Right lung (tissue), 10 donors: ENCODE results near the gene TTLL6. TPM values are rescaled to one million over a fixed set of nuclear protein-coding genes. Genes with fewer than 3 reads are reported as not detected.
"Not testable (repeated sequence)": the region's sequence is repeated elsewhere in the genome, so short reads cannot be mapped to it uniquely, and the experiment has no call there.

Experiments
- DNase-seq, 2 donors: peaks; one replicate each; pipeline ENCODE4 v3.0.0-alpha.2; 2013
- long read RNA-seq, 8 donors: transcript quantifications; one replicate each; lab custom pipeline, GENCODE V29; 2026
- polyA plus RNA-seq, 5 donors: library from polyadenylated mRNA; unstranded; fragments of 120-200 nt; gene quantifications; one replicate each; pipeline versions ENCODE4 v1.2.1 to v1.2.3, GENCODE V29; 2013; ENCODE audit warnings: inconsistent platforms in 1 of 5, low replicate concordance in 1 of 5; ENCODE audit not compliant: insufficient read length in 5 of 5, insufficient read depth in 1 of 5

TTLL6 gene
- polyA plus RNA-seq = 1 to 10 TPM in 4 of 5 donors, under 1 TPM in 1; 0.84 to 1.9 (median 1.6) TPM
- long read RNA-seq, donor 1, partial matches to known transcripts = 11 of 11 reads
- long read RNA-seq, donor 1, other reads (novel, unspliced or antisense) = 0 of 11 reads
- long read RNA-seq, donor 2, partial matches to known transcripts = 8 of 8 reads
- long read RNA-seq, donor 2, other reads (novel, unspliced or antisense) = 0 of 8 reads
- long read RNA-seq, donor 3, partial matches to known transcripts = 111 of 122 reads
- long read RNA-seq, donor 3, other reads (novel, unspliced or antisense) = 11 of 122 reads
- long read RNA-seq, donor 4 = 0 reads
- long read RNA-seq, donor 5, partial matches to known transcripts = 339 of 499 reads
- long read RNA-seq, donor 5, other reads (novel, unspliced or antisense) = 160 of 499 reads
- long read RNA-seq, donor 6, partial matches to known transcripts = 13 of 31 reads
- long read RNA-seq, donor 6, other reads (novel, unspliced or antisense) = 18 of 31 reads
- long read RNA-seq, donor 7, partial matches to known transcripts = 29 of 51 reads
- long read RNA-seq, donor 7, other reads (novel, unspliced or antisense) = 22 of 51 reads
- long read RNA-seq, donor 8 = 0 reads

GRCh38 chr17:48816774-48817590, at the start of gene TTLL6:
Gene TTLL6, minus strand, starts transcription at chr17:48817229. Its CDS starts 157 bp downstream, at chr17:48817072.
- peak; percentile 81 to 82 for DNase-seq

GRCh38 chr17:48860456-48860855, 43.4 kb upstream of the TTLL6 start:
- DNase-seq = no peak

- DNase-seq = no peak
Measured at GRCh38 chr17:48860034-48860433, 43.0 kb upstream of the TTLL6 start.

GRCh38 chr17:48856122-48856821, 39.2 kb upstream of the TTLL6 start:
- DNase-seq = no peak

- DNase-seq = no peak
Measured at GRCh38 chr17:48854774-48855476, 37.9 kb upstream of the TTLL6 start.

GRCh38 chr17:48850792-48851323, 33.8 kb upstream of the TTLL6 start:
- DNase-seq = no peak

GRCh38 chr17:48843187-48843900, 26.3 kb upstream of the TTLL6 start:
- DNase-seq = no peak

- no peak for DNase-seq
Measured at GRCh38 chr17:48842746-48843145, 25.7 kb upstream of the TTLL6 start.

- DNase-seq = peak; percentile 64 to 72
Measured at GRCh38 chr17:48841395-48841831, 24.4 kb upstream of the TTLL6 start.

- no peak for DNase-seq
Measured at GRCh38 chr17:48840441-48840840, 23.4 kb upstream of the TTLL6 start.

- not testable (repeated sequence) for DNase-seq
Measured at GRCh38 chr17:48837458-48837857, 20.4 kb upstream of the TTLL6 start.

- DNase-seq = no peak
Measured at GRCh38 chr17:48835971-48836370, 18.9 kb upstream of the TTLL6 start.

GRCh38 chr17:48834973-48835372, 17.9 kb upstream of the TTLL6 start:
- no peak for DNase-seq

GRCh38 chr17:48831549-48831883, 14.5 kb upstream of the TTLL6 start:
- no peak for DNase-seq

- DNase-seq = peak; percentile 92 to 93
Measured at GRCh38 chr17:48830840-48831548, 14.0 kb upstream of the TTLL6 start, which contains the start of gene CALCOCO2. Gene CALCOCO2, plus strand, starts transcription at chr17:48831035. Its CDS starts 10,673 bp downstream, at chr17:48841708.

GRCh38 chr17:48825446-48826381, 8.7 kb upstream of the TTLL6 start:
- DNase-seq = no peak

- not testable (repeated sequence) for DNase-seq
Measured at GRCh38 chr17:48820936-48821335, 3.9 kb upstream of the TTLL6 start.

- no peak for DNase-seq
Measured at GRCh38 chr17:48819466-48819865, 2.4 kb upstream of the TTLL6 start.
